Testis (tissue), 2 donors: ENCODE measurements around the gene DDA1.

Experiments used
- CTCF ChIP-seq, 3 experiments: fragments of 450-650 bp in 2 of 3; fragments of 200-600 bp in 1 of 3; sonication (generic) in 1 of 3; IDR thresholded peaks; one replicate each; pipeline ENCODE4 v1.5.1; 2016 to 2019; ENCODE audit warnings: antibody characterized with exemption in 3 of 3, mild to moderate bottlenecking in 2 of 3, moderate library complexity in 1 of 3
- POLR2A ChIP-seq: fragments of 450-650 bp; IDR thresholded peaks from one replicate; pipeline ENCODE4 v1.6.1; 2017; ENCODE audit warnings: antibody characterized with exemption, mild to moderate bottlenecking, moderate library complexity

GRCh38 chr19:17279436-17279835, 29.9 kb upstream of the DDA1 start:
- TF ChIP-seq CTCF (IDR thresholded peaks at IDR 0.05) = no peak
- no peak for TF ChIP-seq POLR2A
